ENCODE data around the gene HOXD4. TPM values are rescaled to one million over a fixed set of nuclear protein-coding genes. Genes with fewer than 3 reads are reported as not detected.

HOXD4 gene
- total RNA-seq, 1 experiment from 2014 or later: 0.61 TPM

- H3K9me3 ChIP-seq (ENCODE audit: control insufficient read depth in 1 of 2, insufficient read depth in 1 of 2, low read depth in 1 of 2, low read length in 2 of 2): no peaks in the 10 kb centered on the region
- RAD21 ChIA-PET (ENCODE audit: low non-redundant PET in 1 of 2, low total read pairs in 2 of 2, uncharacterized antibody in 2 of 2, unreplicated experiment in 2 of 2): no interaction called here
- DNase-seq (ENCODE audit: low read depth, low spot score): no peak
- no peak overlapping the region for H2AFZ ChIP-seq (ENCODE audit: low read depth, low read length, poor library complexity, severe bottlenecking)
- H3K27ac ChIP-seq (ENCODE audit: low read depth, low read length): no peak overlapping the region
- H3K4me3 ChIP-seq (replicated peaks in 1 of 2; ENCODE audit: low read depth in 1 of 2, low read length in 2 of 2): no peak overlapping the region
- intact Hi-C loops (cut with micrococcal nuclease): no loop called here
- ATAC-seq: no peak
- no peak overlapping the region for H3K9ac ChIP-seq (ENCODE audit: low read length)
- H3K79me2 ChIP-seq (ENCODE audit: insufficient read depth, low read length): no peaks in the 10 kb centered on the region
- CTCF ChIA-PET: no interaction called here
- no peaks in the 10 kb centered on the region for H3K36me3 ChIP-seq (ENCODE audit: control insufficient read depth in 1 of 2, insufficient read depth in 2 of 2, low read length in 2 of 2)
- H3K27me3 ChIP-seq (ENCODE audit: insufficient read depth, low read length): no peaks in the 10 kb centered on the region
- H3K4me1 ChIP-seq (ENCODE audit: control insufficient read depth in 1 of 2, insufficient read depth in 2 of 2, low read length in 2 of 2): peaks cover 0 to 6% of the 10 kb centered on the region in 2 experiments; a peak in 1 of 4 replicates
- TF ChIP-seq ZBTB33 (IDR thresholded peaks at IDR 0.05; ENCODE audit: extremely low read depth, insufficient replicate concordance, low read length): no peak
- no peak for TF ChIP-seq FOSL1 (IDR thresholded peaks at IDR 0.05; ENCODE audit: low read depth)
- TF ChIP-seq REST (IDR thresholded peaks at IDR 0.05; ENCODE audit: low read depth): no peak
- no TSS peak for BruUV-seq (replicated peaks)
- no peaks in the 10 kb centered on the region for H3K9me2 ChIP-seq (ENCODE audit: insufficient read depth)
- POLR2A ChIA-PET: no interaction called here
- H3K4me2 ChIP-seq (ENCODE audit: low read length): no peak overlapping the region
- H4K20me1 ChIP-seq (ENCODE audit: insufficient read depth): no peaks in the 10 kb centered on the region
Observed at GRCh38 chr2:176192351-176192750, 41.0 kb downstream of the HOXD4 start.
